ENCODE measurements around the gene ONECUT2.

ONECUT2 gene

GRCh38 chr18:57416542-57416941 lies 18.6 kb upstream of the ONECUT2 start:
- FAIRE-seq (no peak), DNase-seq (ENCODE audit: insufficient read length, low spot score) (no peak)
- TF ChIP-seq POLR2AphosphoS5 (IDR thresholded peaks at IDR 0.05; ENCODE audit: low read depth, low read length) (no peak), PAX5 (IDR thresholded peaks at IDR 0.05; ENCODE audit: insufficient read depth, low read length, severe bottlenecking) (no peak), POLR2A (IDR thresholded peaks at IDR 0.05; ENCODE audit: low read depth, low read length) (no peak), TAF1 (IDR thresholded peaks at IDR 0.05; ENCODE audit: low read depth, low read length) (no peak), SPI1 (IDR thresholded peaks at IDR 0.05; ENCODE audit: low read depth, low read length) (no peak), POU2F2 (IDR thresholded peaks at IDR 0.05; ENCODE audit: low read depth, low read length) (no peak)

GRCh38 chr18:57422313-57422872 lies 12.8 kb upstream of the ONECUT2 start:
- no peak for TF ChIP-seq TAF1 (IDR thresholded peaks at IDR 0.05; ENCODE audit: low read depth, low read length)
- no peak for TF ChIP-seq POLR2A (IDR thresholded peaks at IDR 0.05; ENCODE audit: low read depth, low read length)
- TF ChIP-seq POLR2AphosphoS5 (IDR thresholded peaks at IDR 0.05; ENCODE audit: low read depth, low read length): no peak
- no peak for TF ChIP-seq SPI1 (IDR thresholded peaks at IDR 0.05; ENCODE audit: low read depth, low read length)
- TF ChIP-seq POU2F2 (IDR thresholded peaks at IDR 0.05; ENCODE audit: low read depth, low read length): no peak
- TF ChIP-seq PAX5 (IDR thresholded peaks at IDR 0.05; ENCODE audit: insufficient read depth, low read length, severe bottlenecking): no peak
- FAIRE-seq (no peak), DNase-seq (ENCODE audit: insufficient read length, low spot score) (no peak)

- DNase-seq (ENCODE audit: insufficient read length, low spot score) (no peak), FAIRE-seq (no peak)
- TF ChIP-seq POU2F2 (IDR thresholded peaks at IDR 0.05; ENCODE audit: low read depth, low read length) (no peak), POLR2AphosphoS5 (IDR thresholded peaks at IDR 0.05; ENCODE audit: low read depth, low read length) (no peak), TAF1 (IDR thresholded peaks at IDR 0.05; ENCODE audit: low read depth, low read length) (no peak), POLR2A (IDR thresholded peaks at IDR 0.05; ENCODE audit: low read depth, low read length) (no peak)
Observed at GRCh38 chr18:57423821-57424220, 11.4 kb upstream of the ONECUT2 start.

GRCh38 chr18:57425096-57425495 lies 10.1 kb upstream of the ONECUT2 start:
- FAIRE-seq (no peak), DNase-seq (ENCODE audit: insufficient read length, low spot score) (no peak)
- TF ChIP-seq TAF1 (IDR thresholded peaks at IDR 0.05; ENCODE audit: low read depth, low read length) (no peak), POU2F2 (IDR thresholded peaks at IDR 0.05; ENCODE audit: low read depth, low read length) (no peak), PAX5 (IDR thresholded peaks at IDR 0.05; ENCODE audit: insufficient read depth, low read length, severe bottlenecking) (no peak), POLR2A (IDR thresholded peaks at IDR 0.05; ENCODE audit: low read depth, low read length) (no peak), SPI1 (IDR thresholded peaks at IDR 0.05; ENCODE audit: low read depth, low read length) (no peak), POLR2AphosphoS5 (IDR thresholded peaks at IDR 0.05; ENCODE audit: low read depth, low read length) (no peak)

GRCh38 chr18:57426187-57426586 lies 9.0 kb upstream of the ONECUT2 start:
- TF ChIP-seq POLR2AphosphoS5 (IDR thresholded peaks at IDR 0.05; ENCODE audit: low read depth, low read length) (no peak), POLR2A (IDR thresholded peaks at IDR 0.05; ENCODE audit: low read depth, low read length) (no peak), TAF1 (IDR thresholded peaks at IDR 0.05; ENCODE audit: low read depth, low read length) (no peak), SPI1 (IDR thresholded peaks at IDR 0.05; ENCODE audit: low read depth, low read length) (no peak), POU2F2 (IDR thresholded peaks at IDR 0.05; ENCODE audit: low read depth, low read length) (no peak), PAX5 (IDR thresholded peaks at IDR 0.05; ENCODE audit: insufficient read depth, low read length, severe bottlenecking) (no peak)
- no peak for FAIRE-seq
- DNase-seq (ENCODE audit: insufficient read length, low spot score): no peak

DNA sequence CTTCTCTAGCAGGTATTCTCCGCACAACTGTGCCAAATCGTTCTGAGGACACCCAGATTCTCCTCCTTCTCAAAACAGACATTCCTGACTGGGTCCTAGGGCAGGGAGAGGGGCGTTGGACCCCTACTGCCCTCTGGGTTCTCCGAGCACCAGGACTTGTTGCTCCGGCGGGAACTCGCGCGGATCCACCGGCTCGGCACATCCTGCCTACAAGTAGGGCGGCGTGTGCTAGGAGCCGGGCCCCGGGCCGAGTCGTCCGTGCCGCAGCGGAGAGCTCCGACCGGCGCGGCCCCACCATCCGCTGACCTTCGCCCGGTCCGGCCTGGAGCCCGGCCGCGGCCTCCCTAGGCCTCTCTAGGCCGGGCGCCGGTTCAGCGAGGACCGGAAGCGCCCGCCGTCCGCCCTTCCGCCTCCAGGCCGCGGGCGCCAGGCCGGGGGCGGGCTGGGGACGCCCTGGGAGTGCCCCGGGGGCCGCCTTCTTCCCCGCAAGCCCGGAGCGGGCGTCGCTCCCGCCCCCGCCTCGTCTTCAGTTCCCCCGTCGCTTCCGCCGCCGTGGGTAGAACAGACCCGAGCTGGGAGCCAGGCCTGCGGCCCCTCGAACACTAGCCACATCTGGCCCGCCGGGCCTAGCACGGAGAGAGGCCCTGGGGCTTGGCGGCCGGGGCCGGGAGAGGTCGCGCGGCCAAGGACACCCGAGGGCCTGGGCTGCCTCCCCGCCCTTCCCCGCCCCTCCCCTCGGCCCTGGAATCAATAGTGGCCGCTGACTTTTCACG lies 7.6 kb upstream of the ONECUT2 start:
- no peak for FAIRE-seq
- no peak for TF ChIP-seq SPI1 (IDR thresholded peaks at IDR 0.05; ENCODE audit: low read depth, low read length)
- no peak for TF ChIP-seq PAX5 (IDR thresholded peaks at IDR 0.05; ENCODE audit: insufficient read depth, low read length, severe bottlenecking)
- no peak for TF ChIP-seq POU2F2 (IDR thresholded peaks at IDR 0.05; ENCODE audit: low read depth, low read length)
- no peak for TF ChIP-seq POLR2AphosphoS5 (IDR thresholded peaks at IDR 0.05; ENCODE audit: low read depth, low read length)
- TF ChIP-seq TAF1 (IDR thresholded peaks at IDR 0.05; ENCODE audit: low read depth, low read length): no peak
- TF ChIP-seq POLR2A (IDR thresholded peaks at IDR 0.05; ENCODE audit: low read depth, low read length): no peak
- DNase-seq (ENCODE audit: insufficient read length, low spot score): no peak

DNA sequence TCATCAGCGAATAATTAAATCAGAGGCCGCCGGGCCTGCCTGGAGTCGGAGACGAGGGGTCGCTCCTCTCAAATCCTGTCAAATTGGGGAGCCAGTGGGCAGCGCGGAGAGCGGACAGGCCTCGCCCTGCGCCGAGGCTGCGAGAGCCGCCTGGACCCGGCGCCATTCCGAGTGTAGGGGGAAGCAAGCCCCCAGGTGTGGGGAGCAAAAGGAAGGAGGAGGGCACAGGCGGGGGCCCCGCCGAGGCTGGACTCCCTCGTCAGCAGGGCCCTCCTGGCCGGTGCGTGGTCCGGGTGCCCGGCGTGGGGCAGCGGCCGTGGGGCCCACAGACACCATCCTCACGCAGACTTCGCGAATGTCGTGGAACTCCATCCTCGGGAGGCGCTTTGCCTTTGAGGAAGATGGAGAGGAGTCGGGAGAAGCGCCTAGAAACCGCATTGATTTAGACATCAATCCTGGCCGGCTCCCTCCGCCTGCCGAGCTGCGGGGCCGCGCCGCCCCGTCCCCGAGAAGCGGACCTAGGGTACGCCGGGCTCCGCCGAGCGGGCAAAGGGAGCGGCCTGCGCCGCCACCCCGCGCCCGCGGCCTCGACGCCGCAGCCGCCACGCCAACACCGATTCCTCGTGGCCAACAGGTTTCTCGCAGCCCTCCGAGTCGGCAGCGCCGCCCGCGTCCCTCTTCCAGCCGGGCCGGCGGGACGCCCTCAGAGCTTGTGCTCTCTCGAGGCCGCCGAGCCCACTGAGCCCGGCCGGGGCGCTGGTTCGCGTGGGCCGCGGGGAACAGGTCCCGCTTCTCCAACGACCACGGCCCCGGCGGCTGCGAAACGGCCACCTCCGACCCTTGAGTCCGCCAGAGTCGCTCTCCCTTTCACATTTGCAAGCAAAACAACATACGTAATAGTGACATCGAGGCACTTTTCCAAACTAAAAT lies 6.7 kb upstream of the ONECUT2 start:
- DNase-seq (ENCODE audit: insufficient read length, low spot score) (no peak), FAIRE-seq (no peak)
- TF ChIP-seq PAX5 (IDR thresholded peaks at IDR 0.05; ENCODE audit: insufficient read depth, low read length, severe bottlenecking) (no peak), TAF1 (IDR thresholded peaks at IDR 0.05; ENCODE audit: low read depth, low read length) (no peak)

DNA sequence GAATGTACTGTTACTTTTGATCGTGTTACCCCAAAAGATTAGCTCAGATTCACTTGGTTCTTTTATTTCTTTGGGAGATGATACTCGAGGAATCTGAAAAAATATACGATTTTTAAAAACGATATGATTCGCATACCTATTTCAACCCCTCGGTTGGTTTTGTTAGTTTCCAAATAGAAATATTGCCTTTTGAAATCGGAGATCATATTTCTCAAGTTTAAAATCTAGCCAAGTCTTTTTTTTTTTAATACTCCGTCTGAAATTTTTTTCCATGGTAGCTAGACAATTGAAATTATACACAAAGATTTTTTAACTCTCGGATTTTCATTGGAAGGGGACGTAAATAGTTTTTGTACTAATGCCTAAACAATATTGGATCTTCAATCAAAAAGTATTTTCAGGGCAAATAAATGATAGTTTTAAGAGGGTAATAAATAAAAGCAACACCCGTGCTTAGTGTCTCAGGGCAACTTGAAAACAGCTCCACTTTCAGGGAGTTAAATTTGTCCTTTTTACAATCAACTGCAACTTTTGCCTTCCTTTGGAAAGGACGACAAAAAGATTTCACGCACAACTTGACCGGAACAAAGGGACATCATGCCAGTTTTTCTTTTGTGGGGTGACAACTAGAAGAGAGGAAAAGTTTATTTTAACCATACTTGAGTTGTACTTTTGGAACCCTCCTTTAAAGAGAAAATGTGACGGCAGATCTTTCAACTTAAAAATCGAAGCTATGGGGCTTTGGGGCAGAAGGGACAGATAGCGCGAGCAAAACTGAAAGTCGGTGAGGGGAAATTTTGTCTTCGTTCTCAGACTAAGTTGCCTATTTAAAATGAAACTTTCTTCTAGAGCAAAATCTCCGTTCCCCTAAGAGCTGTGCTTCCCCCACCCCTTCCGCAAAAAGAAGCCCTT lies 5.8 kb upstream of the ONECUT2 start:
- DNase-seq (ENCODE audit: insufficient read length, low spot score) (no peak), FAIRE-seq (no peak)
- TF ChIP-seq SPI1 (IDR thresholded peaks at IDR 0.05; ENCODE audit: low read depth, low read length): peak; percentile 23; the same call in 1 of the 2 replicates
- no peak for TF ChIP-seq POLR2A (IDR thresholded peaks at IDR 0.05; ENCODE audit: low read depth, low read length)
